Activated naive CD4-positive, alpha-beta T cell treated with anti-CD3 and anti-CD28 coated beads, Interleukin-2, amount 10 ng/mL, durations not matched to agents 5 hours and 36 hours (primary cell): ENCODE results near the gene CNTN1. TPM values are rescaled to one million over a fixed set of nuclear protein-coding genes. Genes with fewer than 3 reads are reported as not detected.

Experiments
- total RNA-seq, 2 experiments: library from RNA; stranded (reverse); gene quantifications; one replicate each; pipeline ENCODE4 v1.2.3, GENCODE V29; 2021

The CNTN1 gene
- total RNA-seq: not detected

GRCh38 chr12:40691913-40692764 is at the start of gene CNTN1:
CNTN1 (plus strand) TSS chr12:40692439.

